Measurements from ENCODE around the gene PKDCC.

PKDCC gene

GRCh38 chr2:42047488-42048298 is at the start of gene PKDCC:
Gene PKDCC, plus strand, starts transcription at chr2:42048021. Its CDS starts 179 bp downstream, at chr2:42048200.
- H3K27ac ChIP-seq, result no peak within 1 kb of the TSS
- TF ChIP-seq EZH2 (IDR thresholded peaks at IDR 0.05), result no peak
- TF ChIP-seq FOXP2 (optimal IDR thresholded peaks at IDR 0.05; ENCODE audit: control extremely low read depth, extremely low read length, insufficient read depth), result no peak
- no peak for TF ChIP-seq POLR2AphosphoS5 (IDR thresholded peaks at IDR 0.05; ENCODE audit: borderline replicate concordance, low read depth, low read length)
- peak within 1 kb of the TSS; percentile 79 for H3K4me3 ChIP-seq
- no peaks in the 10 kb centered on the region for H3K9me3 ChIP-seq (ENCODE audit: low read depth, low read length)
- H3K36me3 ChIP-seq (ENCODE audit: insufficient read depth, low read length), result no peaks in the 10 kb centered on the region
- H3K9ac ChIP-seq (ENCODE audit: insufficient read length), result peak within 1 kb of the TSS; percentile 70
- no peak for DNase-seq (ENCODE audit: low read depth, low spot score)

- Histone ChIP-seq H3K4me3 (peak overlapping the region; percentile 21), H3K9ac (ENCODE audit: insufficient read length) (peak overlapping the region; percentile 24), H3K36me3 (ENCODE audit: insufficient read depth, low read length) (no peaks in the 10 kb centered on the region), H3K9me3 (ENCODE audit: low read depth, low read length) (no peaks in the 10 kb centered on the region), H3K27ac (peak overlapping the region; percentile 81)
- no peak for DNase-seq (ENCODE audit: low read depth, low spot score)
- TF ChIP-seq EZH2 (IDR thresholded peaks at IDR 0.05) (no peak), POLR2AphosphoS5 (IDR thresholded peaks at IDR 0.05; ENCODE audit: borderline replicate concordance, low read depth, low read length) (no peak), FOXP2 (optimal IDR thresholded peaks at IDR 0.05; ENCODE audit: control extremely low read depth, extremely low read length, insufficient read depth) (no peak)
These were observed 49.4 kb upstream of the PKDCC start for GRCh38 chr2:41998186-41999127.

- TF ChIP-seq FOXP2 (optimal IDR thresholded peaks at IDR 0.05; ENCODE audit: control extremely low read depth, extremely low read length, insufficient read depth) (no peak), EZH2 (IDR thresholded peaks at IDR 0.05) (no peak), POLR2AphosphoS5 (IDR thresholded peaks at IDR 0.05; ENCODE audit: borderline replicate concordance, low read depth, low read length) (no peak)
- no peak overlapping the region for H3K9ac ChIP-seq (ENCODE audit: insufficient read length)
- DNase-seq (ENCODE audit: low read depth, low spot score), result no peak
- H3K36me3 ChIP-seq (ENCODE audit: insufficient read depth, low read length), result no peaks in the 10 kb centered on the region
- H3K4me3 ChIP-seq, result peak overlapping the region; percentile 21; the same call in 1 of the 2 replicates
- no peaks in the 10 kb centered on the region for H3K9me3 ChIP-seq (ENCODE audit: low read depth, low read length)
- H3K27ac ChIP-seq, result peak overlapping the region; percentile 81
These were observed 48.7 kb upstream of the PKDCC start for GRCh38 chr2:41999128-41999480.

- DNase-seq (ENCODE audit: low read depth, low spot score), result no peak
- TF ChIP-seq POLR2AphosphoS5 (IDR thresholded peaks at IDR 0.05; ENCODE audit: borderline replicate concordance, low read depth, low read length), result no peak
- TF ChIP-seq FOXP2 (optimal IDR thresholded peaks at IDR 0.05; ENCODE audit: control extremely low read depth, extremely low read length, insufficient read depth), result no peak
- no peak for TF ChIP-seq EZH2 (IDR thresholded peaks at IDR 0.05)
- H3K9ac ChIP-seq (ENCODE audit: insufficient read length), result no peak overlapping the region
- no peaks in the 10 kb centered on the region for H3K9me3 ChIP-seq (ENCODE audit: low read depth, low read length)
- peak overlapping the region; percentile 81; the same call in 1 of the 2 replicates for H3K27ac ChIP-seq
- H3K36me3 ChIP-seq (ENCODE audit: insufficient read depth, low read length), result no peaks in the 10 kb centered on the region
- H3K4me3 ChIP-seq, result no peak overlapping the region
These were observed 48.1 kb upstream of the PKDCC start for GRCh38 chr2:41999592-42000281.

GRCh38 chr2:42001711-42002201 is 46.1 kb upstream of the PKDCC start:
- Histone ChIP-seq H3K4me3 (no peak overlapping the region), H3K36me3 (ENCODE audit: insufficient read depth, low read length) (no peaks in the 10 kb centered on the region), H3K27ac (no peak overlapping the region), H3K9ac (ENCODE audit: insufficient read length) (no peak overlapping the region), H3K9me3 (ENCODE audit: low read depth, low read length) (no peaks in the 10 kb centered on the region)
- TF ChIP-seq POLR2AphosphoS5 (IDR thresholded peaks at IDR 0.05; ENCODE audit: borderline replicate concordance, low read depth, low read length) (no peak), FOXP2 (optimal IDR thresholded peaks at IDR 0.05; ENCODE audit: control extremely low read depth, extremely low read length, insufficient read depth) (no peak), EZH2 (IDR thresholded peaks at IDR 0.05) (no peak)
- no peak for DNase-seq (ENCODE audit: low read depth, low spot score)

- H3K9me3 ChIP-seq (ENCODE audit: low read depth, low read length), result no peaks in the 10 kb centered on the region
- no peak overlapping the region for H3K4me3 ChIP-seq
- H3K9ac ChIP-seq (ENCODE audit: insufficient read length), result no peak overlapping the region
- H3K36me3 ChIP-seq (ENCODE audit: insufficient read depth, low read length), result no peaks in the 10 kb centered on the region
- no peak overlapping the region for H3K27ac ChIP-seq
- TF ChIP-seq FOXP2 (optimal IDR thresholded peaks at IDR 0.05; ENCODE audit: control extremely low read depth, extremely low read length, insufficient read depth) (no peak), EZH2 (IDR thresholded peaks at IDR 0.05) (no peak), POLR2AphosphoS5 (IDR thresholded peaks at IDR 0.05; ENCODE audit: borderline replicate concordance, low read depth, low read length) (no peak)
- DNase-seq (ENCODE audit: low read depth, low spot score), result no peak
These were observed 40.3 kb upstream of the PKDCC start for GRCh38 chr2:42007551-42007950.

GRCh38 chr2:42008241-42008921 is 39.4 kb upstream of the PKDCC start:
- Histone ChIP-seq H3K27ac (no peak overlapping the region), H3K9ac (ENCODE audit: insufficient read length) (no peak overlapping the region), H3K36me3 (ENCODE audit: insufficient read depth, low read length) (no peaks in the 10 kb centered on the region), H3K4me3 (no peak overlapping the region), H3K9me3 (ENCODE audit: low read depth, low read length) (no peaks in the 10 kb centered on the region)
- TF ChIP-seq POLR2AphosphoS5 (IDR thresholded peaks at IDR 0.05; ENCODE audit: borderline replicate concordance, low read depth, low read length) (no peak), FOXP2 (optimal IDR thresholded peaks at IDR 0.05; ENCODE audit: control extremely low read depth, extremely low read length, insufficient read depth) (no peak), EZH2 (IDR thresholded peaks at IDR 0.05) (no peak)
- no peak for DNase-seq (ENCODE audit: low read depth, low spot score)
